Measurements from ENCODE around the gene UBE2A.

The UBE2A gene

GRCh38 chrX:119574394-119575266 lies at the start of gene UBE2A:
TSS of gene UBE2A (plus strand) at chrX:119574563. CDS start at chrX:119574712, 149 bp downstream.
- Histone ChIP-seq H3K4me3 (ENCODE audit: severe bottlenecking) (peak within 1 kb of the TSS; percentile 82), H3K27me3 (ENCODE audit: insufficient read depth, poor library complexity, severe bottlenecking) (no peaks in the 10 kb centered on the region), H3K27ac (ENCODE audit: poor library complexity, severe bottlenecking) (peak within 1 kb of the TSS; percentile 57), H3K36me3 (ENCODE audit: low read depth) (no peaks in the 10 kb centered on the region), H3K4me1 (ENCODE audit: insufficient read depth, poor library complexity, severe bottlenecking) (no peaks in the 10 kb centered on the region), H3K9me3 (ENCODE audit: severe bottlenecking) (no peaks in the 10 kb centered on the region)
- TF ChIP-seq CTCF (IDR thresholded peaks at IDR 0.05; ENCODE audit: poor library complexity, severe bottlenecking) = peak; percentile 32
- DNase-seq (ENCODE audit: low spot score) (peak; percentile 85), ATAC-seq (ENCODE audit: low read depth) (peak; percentile 88)

GRCh38 chrX:119529345-119530276 lies 44.8 kb upstream of the UBE2A start:
- Histone ChIP-seq H3K4me1 (ENCODE audit: insufficient read depth, poor library complexity, severe bottlenecking) (no peaks in the 10 kb centered on the region), H3K27ac (ENCODE audit: poor library complexity, severe bottlenecking) (no peak overlapping the region), H3K9me3 (ENCODE audit: severe bottlenecking) (no peaks in the 10 kb centered on the region), H3K4me3 (ENCODE audit: severe bottlenecking) (no peak overlapping the region), H3K27me3 (ENCODE audit: insufficient read depth, poor library complexity, severe bottlenecking) (no peaks in the 10 kb centered on the region), H3K36me3 (ENCODE audit: low read depth) (no peaks in the 10 kb centered on the region)
- ATAC-seq (ENCODE audit: low read depth) (no peak), DNase-seq (ENCODE audit: low spot score) (no peak)
- TF ChIP-seq CTCF (IDR thresholded peaks at IDR 0.05; ENCODE audit: poor library complexity, severe bottlenecking) = no peak

GRCh38 chrX:119537487-119537886 lies 36.9 kb upstream of the UBE2A start:
- TF ChIP-seq CTCF (IDR thresholded peaks at IDR 0.05; ENCODE audit: poor library complexity, severe bottlenecking) = no peak
- no peak overlapping the region for H3K27ac ChIP-seq (ENCODE audit: poor library complexity, severe bottlenecking)
- H3K36me3 ChIP-seq (ENCODE audit: low read depth) = no peaks in the 10 kb centered on the region
- no peaks in the 10 kb centered on the region for H3K9me3 ChIP-seq (ENCODE audit: severe bottlenecking)
- no peak overlapping the region for H3K4me3 ChIP-seq (ENCODE audit: severe bottlenecking)
- no peaks in the 10 kb centered on the region for H3K27me3 ChIP-seq (ENCODE audit: insufficient read depth, poor library complexity, severe bottlenecking)
- DNase-seq (ENCODE audit: low spot score) (no peak), ATAC-seq (ENCODE audit: low read depth) (no peak)
- H3K4me1 ChIP-seq (ENCODE audit: insufficient read depth, poor library complexity, severe bottlenecking) = peaks cover 5% of the 10 kb centered on the region

- peaks cover 5% of the 10 kb centered on the region for H3K4me1 ChIP-seq (ENCODE audit: insufficient read depth, poor library complexity, severe bottlenecking)
- H3K27me3 ChIP-seq (ENCODE audit: insufficient read depth, poor library complexity, severe bottlenecking) = no peaks in the 10 kb centered on the region
- no peaks in the 10 kb centered on the region for H3K9me3 ChIP-seq (ENCODE audit: severe bottlenecking)
- DNase-seq (ENCODE audit: low spot score) (no peak), ATAC-seq (ENCODE audit: low read depth) (no peak)
- H3K27ac ChIP-seq (ENCODE audit: poor library complexity, severe bottlenecking) = no peak overlapping the region
- no peaks in the 10 kb centered on the region for H3K36me3 ChIP-seq (ENCODE audit: low read depth)
- no peak for TF ChIP-seq CTCF (IDR thresholded peaks at IDR 0.05; ENCODE audit: poor library complexity, severe bottlenecking)
- no peak overlapping the region for H3K4me3 ChIP-seq (ENCODE audit: severe bottlenecking)
These were observed 34.5 kb upstream of the UBE2A start for GRCh38 chrX:119539872-119540271.
